ENCODE results near the gene TRPV3.
"Not testable (repeated sequence)": the region's sequence is repeated elsewhere in the genome, so short reads cannot be mapped to it uniquely, and the experiment has no call there.

Gene TRPV3

GRCh38 chr17:3574231-3574630 is 16.6 kb upstream of the TRPV3 start:
- in situ Hi-C loops (cut with MboI; ENCODE audit: low sequenced_read_pairs), result no loop called here

- in situ Hi-C loops (cut with MboI; ENCODE audit: low sequenced_read_pairs), result no loop called here
Observed at GRCh38 chr17:3573246-3574100, 15.9 kb upstream of the TRPV3 start.

- in situ Hi-C loops (cut with MboI; ENCODE audit: low sequenced_read_pairs), result no loop called here
Observed at GRCh38 chr17:3572231-3572630, 14.6 kb upstream of the TRPV3 start.

GRCh38 chr17:3571043-3571900 is 13.7 kb upstream of the TRPV3 start:
- in situ Hi-C loops (cut with MboI; ENCODE audit: low sequenced_read_pairs), result no loop called here

GRCh38 chr17:3569534-3570137 is 12.0 kb upstream of the TRPV3 start:
- in situ Hi-C loops (cut with MboI; ENCODE audit: low sequenced_read_pairs), result no loop called here

GRCh38 chr17:3566551-3566950 is 8.9 kb upstream of the TRPV3 start:
- in situ Hi-C loops (cut with MboI; ENCODE audit: low sequenced_read_pairs), result no loop called here

- in situ Hi-C loops (cut with MboI; ENCODE audit: low sequenced_read_pairs), result no loop called here
Observed at GRCh38 chr17:3565143-3565542, 7.5 kb upstream of the TRPV3 start.

- in situ Hi-C loops (cut with MboI; ENCODE audit: low sequenced_read_pairs), result not testable (repeated sequence)
Observed at GRCh38 chr17:3564241-3564640, 6.6 kb upstream of the TRPV3 start.

- in situ Hi-C loops (cut with MboI; ENCODE audit: low sequenced_read_pairs), result no loop called here
Observed at GRCh38 chr17:3559270-3559645, 1.6 kb upstream of the TRPV3 start.

GRCh38 chr17:3558603-3559269 is 1.1 kb upstream of the TRPV3 start:
- in situ Hi-C loops (cut with MboI; ENCODE audit: low sequenced_read_pairs), result no loop called here

GRCh38 chr17:3556916-3557767 is 470 bp downstream of the TRPV3 start:
- in situ Hi-C loops (cut with MboI; ENCODE audit: low sequenced_read_pairs), result no loop called here

GRCh38 chr17:3556239-3556915 is 1.2 kb downstream of the TRPV3 start:
- in situ Hi-C loops (cut with MboI; ENCODE audit: low sequenced_read_pairs), result no loop called here

GRCh38 chr17:3555189-3555796 is 2.3 kb downstream of the TRPV3 start:
- in situ Hi-C loops (cut with MboI; ENCODE audit: low sequenced_read_pairs), result no loop called here

GRCh38 chr17:3554440-3554839 is 3.2 kb downstream of the TRPV3 start:
- in situ Hi-C loops (cut with MboI; ENCODE audit: low sequenced_read_pairs), result no loop called here

GRCh38 chr17:3553419-3554401 is 3.9 kb downstream of the TRPV3 start:
- in situ Hi-C loops (cut with MboI; ENCODE audit: low sequenced_read_pairs), result no loop called here

- in situ Hi-C loops (cut with MboI; ENCODE audit: low sequenced_read_pairs), result no loop called here
Observed at GRCh38 chr17:3552916-3553315, 4.7 kb downstream of the TRPV3 start.

- in situ Hi-C loops (cut with MboI; ENCODE audit: low sequenced_read_pairs), result no loop called here
Observed at GRCh38 chr17:3551189-3551588, 6.4 kb downstream of the TRPV3 start.

GRCh38 chr17:3549610-3550162 is 7.9 kb downstream of the TRPV3 start:
- in situ Hi-C loops (cut with MboI; ENCODE audit: low sequenced_read_pairs), result no loop called here

Measured in hTERT RPE-1 (cell line).